HTERT RPE-1 (cell line): ENCODE data around the gene FAM222B.
"Not testable (repeated sequence)": the region's sequence is repeated elsewhere in the genome, so short reads cannot be mapped to it uniquely, and the experiment has no call there.

ENCODE experiments used
- in situ Hi-C: fragments of 300-500 bp; cut with MboI; formaldehyde crosslinking; loops from 4 replicates; pipeline ENCODE4 v1.14.3; 2020; ENCODE audit warnings: low sequenced_read_pairs

FAM222B gene

GRCh38 chr17:28747051-28747691, 95.4 kb downstream of the FAM222B start:
- in situ Hi-C loops, result no loop called here

GRCh38 chr17:28746611-28747050, 96.0 kb downstream of the FAM222B start:
- in situ Hi-C loops, result no loop called here

GRCh38 chr17:28745786-28746411, 96.7 kb downstream of the FAM222B start:
- in situ Hi-C loops, result no loop called here

GRCh38 chr17:28744972-28745785, 97.4 kb downstream of the FAM222B start:
- in situ Hi-C loops, result no loop called here

- in situ Hi-C loops, result no loop called here
Measured at GRCh38 chr17:28744104-28744971, 98.3 kb downstream of the FAM222B start.

GRCh38 chr17:28743243-28744103, 99.1 kb downstream of the FAM222B start, which contains the start of gene TRAF4:
Gene TRAF4, plus strand, starts transcription at chr17:28744011. Its CDS starts 102 bp downstream, at chr17:28744113.
- in situ Hi-C loops, result no loop called here

GRCh38 chr17:28741358-28742349, 100.9 kb downstream of the FAM222B start:
- in situ Hi-C loops, result no loop called here

GRCh38 chr17:28740406-28741357, 101.9 kb downstream of the FAM222B start:
- in situ Hi-C loops, result no loop called here

GRCh38 chr17:28738680-28739384, 103.8 kb downstream of the FAM222B start:
- in situ Hi-C loops, result no loop called here

GRCh38 chr17:28737770-28738679, 104.6 kb downstream of the FAM222B start:
- in situ Hi-C loops, result no loop called here

- in situ Hi-C loops, result no loop called here
Measured at GRCh38 chr17:28737316-28737715, 105.3 kb downstream of the FAM222B start.

- in situ Hi-C loops, result not testable (repeated sequence)
Measured at GRCh38 chr17:28735913-28736769, 106.4 kb downstream of the FAM222B start.

GRCh38 chr17:28735242-28735722, 107.3 kb downstream of the FAM222B start:
- in situ Hi-C loops, result no loop called here

GRCh38 chr17:28734712-28735241, 107.8 kb downstream of the FAM222B start:
- in situ Hi-C loops, result no loop called here
